ENCODE data around the gene DOCK4.

The DOCK4 gene

GRCh38 chr7:112092709-112093395, 113.3 kb downstream of the DOCK4 start:
- TF ChIP-seq TEAD4 (IDR thresholded peaks at IDR 0.05) = no peak
- no peak for TF ChIP-seq TCF12 (IDR thresholded peaks at IDR 0.05; ENCODE audit: low read depth)
- no peak for TF ChIP-seq RAD21 (IDR thresholded peaks at IDR 0.05; ENCODE audit: low read depth)
- TF ChIP-seq TAF1 (IDR thresholded peaks at IDR 0.05; ENCODE audit: low read depth) = no peak
- no peak for TF ChIP-seq NFIC (IDR thresholded peaks at IDR 0.05)
- TF ChIP-seq CREB1 (IDR thresholded peaks at IDR 0.05; ENCODE audit: low read depth) = no peak
- no peak for TF ChIP-seq EP300 (IDR thresholded peaks at IDR 0.05; ENCODE audit: borderline replicate concordance)
- no peak for TF ChIP-seq YY1 (IDR thresholded peaks at IDR 0.05; ENCODE audit: low read depth)

- TF ChIP-seq TEAD4 (IDR thresholded peaks at IDR 0.05) (no peak), FOXM1 (IDR thresholded peaks at IDR 0.05; ENCODE audit: borderline replicate concordance, low read depth) (no peak), RAD21 (IDR thresholded peaks at IDR 0.05; ENCODE audit: low read depth) (no peak), MAX (IDR thresholded peaks at IDR 0.05) (no peak), ZBTB7A (IDR thresholded peaks at IDR 0.05; ENCODE audit: low read depth) (no peak), TCF12 (IDR thresholded peaks at IDR 0.05; ENCODE audit: low read depth) (no peak), REST (IDR thresholded peaks at IDR 0.05; ENCODE audit: low read depth) (no peak), EP300 (IDR thresholded peaks at IDR 0.05; ENCODE audit: borderline replicate concordance) (no peak)
Measured at GRCh38 chr7:112092306-112092705, 113.9 kb downstream of the DOCK4 start.

GRCh38 chr7:112091768-112092167, 114.4 kb downstream of the DOCK4 start:
- no peak for TF ChIP-seq YY1 (IDR thresholded peaks at IDR 0.05; ENCODE audit: low read depth)
- TF ChIP-seq FOXM1 (IDR thresholded peaks at IDR 0.05; ENCODE audit: borderline replicate concordance, low read depth) = no peak
- no peak for TF ChIP-seq REST (IDR thresholded peaks at IDR 0.05; ENCODE audit: low read depth)
- no peak for TF ChIP-seq EGR1 (IDR thresholded peaks at IDR 0.05)
- TF ChIP-seq MAX (IDR thresholded peaks at IDR 0.05) = no peak
- no peak for TF ChIP-seq USF1 (IDR thresholded peaks at IDR 0.05)
- TF ChIP-seq CEBPB (IDR thresholded peaks at IDR 0.05) = no peak
- TF ChIP-seq CREB1 (IDR thresholded peaks at IDR 0.05; ENCODE audit: low read depth) = no peak
- no peak for TF ChIP-seq EP300 (IDR thresholded peaks at IDR 0.05; ENCODE audit: borderline replicate concordance)

- no peak for TF ChIP-seq EGR1 (IDR thresholded peaks at IDR 0.05)
- TF ChIP-seq NFIC (IDR thresholded peaks at IDR 0.05) = no peak
- no peak for TF ChIP-seq CREB1 (IDR thresholded peaks at IDR 0.05; ENCODE audit: low read depth)
- no peak for TF ChIP-seq REST (IDR thresholded peaks at IDR 0.05; ENCODE audit: low read depth)
- TF ChIP-seq ZBTB7A (IDR thresholded peaks at IDR 0.05; ENCODE audit: low read depth) = no peak
- TF ChIP-seq TEAD4 (IDR thresholded peaks at IDR 0.05) = no peak
- no peak for TF ChIP-seq CEBPB (IDR thresholded peaks at IDR 0.05)
- TF ChIP-seq YY1 (IDR thresholded peaks at IDR 0.05; ENCODE audit: low read depth) = no peak
- TF ChIP-seq EP300 (IDR thresholded peaks at IDR 0.05; ENCODE audit: borderline replicate concordance) = no peak
- no peak for TF ChIP-seq RAD21 (IDR thresholded peaks at IDR 0.05; ENCODE audit: low read depth)
- no peak for TF ChIP-seq TCF12 (IDR thresholded peaks at IDR 0.05; ENCODE audit: low read depth)
- no peak for TF ChIP-seq FOXM1 (IDR thresholded peaks at IDR 0.05; ENCODE audit: borderline replicate concordance, low read depth)
Measured at GRCh38 chr7:112089551-112089950, 116.6 kb downstream of the DOCK4 start.

GRCh38 chr7:112088484-112089016, 117.6 kb downstream of the DOCK4 start:
- no peak for TF ChIP-seq MAX (IDR thresholded peaks at IDR 0.05)
- TF ChIP-seq YY1 (IDR thresholded peaks at IDR 0.05; ENCODE audit: low read depth) = no peak
- no peak for TF ChIP-seq RAD21 (IDR thresholded peaks at IDR 0.05; ENCODE audit: low read depth)
- TF ChIP-seq NFIC (IDR thresholded peaks at IDR 0.05) = no peak
- no peak for TF ChIP-seq EP300 (IDR thresholded peaks at IDR 0.05; ENCODE audit: borderline replicate concordance)
- TF ChIP-seq TAF1 (IDR thresholded peaks at IDR 0.05; ENCODE audit: low read depth) = no peak
- TF ChIP-seq FOXM1 (IDR thresholded peaks at IDR 0.05; ENCODE audit: borderline replicate concordance, low read depth) = no peak
- no peak for TF ChIP-seq CREB1 (IDR thresholded peaks at IDR 0.05; ENCODE audit: low read depth)
- no peak for TF ChIP-seq TCF12 (IDR thresholded peaks at IDR 0.05; ENCODE audit: low read depth)
- TF ChIP-seq CEBPB (IDR thresholded peaks at IDR 0.05) = no peak
- no peak for TF ChIP-seq EGR1 (IDR thresholded peaks at IDR 0.05)
- no peak for TF ChIP-seq TEAD4 (IDR thresholded peaks at IDR 0.05)
- TF ChIP-seq ZBTB7A (IDR thresholded peaks at IDR 0.05; ENCODE audit: low read depth) = no peak
- no peak for TF ChIP-seq USF1 (IDR thresholded peaks at IDR 0.05)
- TF ChIP-seq REST (IDR thresholded peaks at IDR 0.05; ENCODE audit: low read depth) = no peak
